CD4-positive, alpha-beta T cell treated with Interleukin-15 for 4 hours (primary cell): Measurements from ENCODE around the gene DDI1.

ENCODE experiments used
- DNase-seq: peaks from one replicate; pipeline ENCODE4 v3.0.0-alpha.2; 2020; ENCODE audit warnings: low spot score

Gene DDI1

GRCh38 chr11:104078245-104078644, 41.8 kb downstream of the DDI1 start:
- no peak for DNase-seq

DNA sequence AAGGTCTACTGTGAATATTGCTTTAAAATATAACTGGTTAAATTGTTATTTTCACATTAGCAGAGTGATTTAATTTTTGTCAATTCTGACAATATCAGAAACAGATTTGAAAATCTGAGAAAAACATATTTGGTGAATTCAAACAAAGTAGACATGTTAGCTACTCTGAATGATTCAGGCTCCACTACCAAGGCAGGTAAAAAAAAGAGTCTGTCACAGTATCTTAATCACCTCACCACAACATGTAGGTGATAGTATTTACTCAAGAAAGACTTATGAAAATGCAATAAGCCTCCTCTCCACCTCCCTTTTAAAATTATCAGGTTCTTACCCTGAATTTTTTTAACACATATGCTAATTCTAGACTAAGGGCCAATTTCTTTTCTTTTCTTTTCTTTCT, 42.6 kb downstream of the DDI1 start:
- no peak for DNase-seq

DNA sequence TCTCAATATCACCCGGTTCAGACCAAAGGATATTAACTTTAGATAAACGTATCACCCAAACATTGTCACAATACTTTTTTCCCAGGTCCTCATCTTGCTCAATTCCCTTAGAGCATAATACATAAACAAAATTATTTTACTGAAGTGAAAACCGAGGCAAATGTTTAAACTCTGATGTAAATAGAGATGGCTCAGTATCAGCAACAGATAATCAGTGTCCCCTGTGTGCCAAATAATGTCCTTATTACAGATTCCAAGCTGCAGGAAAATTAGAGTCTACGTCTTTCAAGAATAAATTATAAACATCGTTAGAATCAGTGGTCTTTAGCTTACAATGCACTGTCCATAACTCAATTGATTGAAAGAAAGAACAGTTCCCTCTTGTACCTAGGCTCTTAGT, 50.2 kb downstream of the DDI1 start:
- DNase-seq = no peak
